ENCODE measurements around the gene RNF150. TPM values are rescaled to one million over a fixed set of nuclear protein-coding genes. Genes with fewer than 3 reads are reported as not detected.

The RNF150 gene
- total RNA-seq, 1 donor from 2014 or later, result not detected

- CTCF ChIA-PET, result no interaction called here
- DNase-seq (no peak), ATAC-seq (ENCODE audit: low read depth) (no peak)
- H3K27ac Mint-ChIP-seq, result no peak overlapping the region
- no peaks in the 10 kb centered on the region for H3K27me3 Mint-ChIP-seq
- H3K9me3 Mint-ChIP-seq, result no peaks in the 10 kb centered on the region
- no peaks in the 10 kb centered on the region for H3K4me1 Mint-ChIP-seq
- intact Hi-C loops (cut with micrococcal nuclease), result no loop called here
- TF ChIP-seq CTCF (IDR thresholded peaks at IDR 0.05), result no peak
- POLR2A ChIA-PET, result no interaction called here
- H3K4me3 Mint-ChIP-seq, result no peak overlapping the region
- no peaks in the 10 kb centered on the region for H3K36me3 Mint-ChIP-seq (ENCODE audit: low read depth)
Measured at GRCh38 chr4:141041021-141041476, 92.2 kb downstream of the RNF150 start.

GRCh38 chr4:141039156-141039555 lies 94.1 kb downstream of the RNF150 start:
- no peak for ATAC-seq (ENCODE audit: low read depth)
- DNase-seq, result no peak
- Mint-ChIP-seq H3K27ac (no peak overlapping the region), H3K4me1 (no peaks in the 10 kb centered on the region), H3K9me3 (no peaks in the 10 kb centered on the region), H3K36me3 (ENCODE audit: low read depth) (no peaks in the 10 kb centered on the region), H3K4me3 (no peak overlapping the region), H3K27me3 (no peaks in the 10 kb centered on the region)
- intact Hi-C loops (cut with micrococcal nuclease), result no loop called here
- CTCF ChIA-PET, result no interaction called here
- no peak for TF ChIP-seq CTCF (IDR thresholded peaks at IDR 0.05)
- POLR2A ChIA-PET, result no interaction called here

- Mint-ChIP-seq H3K4me1 (no peaks in the 10 kb centered on the region), H3K27me3 (no peaks in the 10 kb centered on the region), H3K4me3 (no peak overlapping the region), H3K27ac (no peak overlapping the region), H3K9me3 (no peaks in the 10 kb centered on the region), H3K36me3 (ENCODE audit: low read depth) (no peaks in the 10 kb centered on the region)
- intact Hi-C loops (cut with micrococcal nuclease), result no loop called here
- POLR2A ChIA-PET, result no interaction called here
- no peak for TF ChIP-seq CTCF (IDR thresholded peaks at IDR 0.05)
- CTCF ChIA-PET, result no interaction called here
- ATAC-seq (ENCODE audit: low read depth) (no peak), DNase-seq (no peak)
Measured at GRCh38 chr4:141038428-141038827, 94.8 kb downstream of the RNF150 start.

GRCh38 chr4:141037446-141037845 lies 95.8 kb downstream of the RNF150 start:
- ATAC-seq (ENCODE audit: low read depth) (no peak), DNase-seq (no peak)
- H3K4me3 Mint-ChIP-seq, result no peak overlapping the region
- H3K27ac Mint-ChIP-seq, result no peak overlapping the region
- H3K27me3 Mint-ChIP-seq, result no peaks in the 10 kb centered on the region
- CTCF ChIA-PET, result no interaction called here
- intact Hi-C loops (cut with micrococcal nuclease), result no loop called here
- no peaks in the 10 kb centered on the region for H3K4me1 Mint-ChIP-seq
- H3K36me3 Mint-ChIP-seq (ENCODE audit: low read depth), result no peaks in the 10 kb centered on the region
- POLR2A ChIA-PET, result no interaction called here
- no peaks in the 10 kb centered on the region for H3K9me3 Mint-ChIP-seq
- TF ChIP-seq CTCF (IDR thresholded peaks at IDR 0.05), result no peak

GRCh38 chr4:141036786-141037185 lies 96.5 kb downstream of the RNF150 start:
- ATAC-seq (ENCODE audit: low read depth) (no peak), DNase-seq (no peak)
- Mint-ChIP-seq H3K27ac (no peak overlapping the region), H3K36me3 (ENCODE audit: low read depth) (no peaks in the 10 kb centered on the region), H3K27me3 (no peaks in the 10 kb centered on the region), H3K9me3 (no peaks in the 10 kb centered on the region), H3K4me1 (no peaks in the 10 kb centered on the region), H3K4me3 (no peak overlapping the region)
- ChIA-PET POLR2A (no interaction called here), CTCF (no interaction called here)
- intact Hi-C loops (cut with micrococcal nuclease), result no loop called here
- TF ChIP-seq CTCF (IDR thresholded peaks at IDR 0.05), result no peak

Measured in activated B cell treated with CpG ODN at 0.5 μM for 24 hours (primary cell).